Ovary (tissue), 3 donors: ENCODE measurements around the gene MAN1A1.

Source experiments
- EP300 ChIP-seq: sonication (generic); formaldehyde crosslinking; IDR thresholded peaks from one replicate; pipeline ENCODE4 v1.6.1; 2017; ENCODE audit warnings: antibody characterized with exemption
- POLR2A ChIP-seq: fragments of 450-650 bp; IDR thresholded peaks from one replicate; pipeline ENCODE4 v1.6.1; 2017; ENCODE audit warnings: antibody characterized with exemption, mild to moderate bottlenecking, moderate library complexity
- TF ChIP-seq, protein P1 (sequence below), 3 donors: fragments of 450-650 bp in 2 of 3; fragments of 200-600 bp in 1 of 3; IDR thresholded peaks; one replicate each; pipeline versions ENCODE4 v1.5.1 to v1.8.0; 2016 to 2022; ENCODE audit warnings: antibody characterized with exemption in 3 of 3, mild to moderate bottlenecking in 1 of 3
- donor health status: DM: no; HTN: no; CAD: no.

GRCh38 chr6:119243657-119244056 is 105.9 kb downstream of the MAN1A1 start:
- TF ChIP-seq, protein P1, sequence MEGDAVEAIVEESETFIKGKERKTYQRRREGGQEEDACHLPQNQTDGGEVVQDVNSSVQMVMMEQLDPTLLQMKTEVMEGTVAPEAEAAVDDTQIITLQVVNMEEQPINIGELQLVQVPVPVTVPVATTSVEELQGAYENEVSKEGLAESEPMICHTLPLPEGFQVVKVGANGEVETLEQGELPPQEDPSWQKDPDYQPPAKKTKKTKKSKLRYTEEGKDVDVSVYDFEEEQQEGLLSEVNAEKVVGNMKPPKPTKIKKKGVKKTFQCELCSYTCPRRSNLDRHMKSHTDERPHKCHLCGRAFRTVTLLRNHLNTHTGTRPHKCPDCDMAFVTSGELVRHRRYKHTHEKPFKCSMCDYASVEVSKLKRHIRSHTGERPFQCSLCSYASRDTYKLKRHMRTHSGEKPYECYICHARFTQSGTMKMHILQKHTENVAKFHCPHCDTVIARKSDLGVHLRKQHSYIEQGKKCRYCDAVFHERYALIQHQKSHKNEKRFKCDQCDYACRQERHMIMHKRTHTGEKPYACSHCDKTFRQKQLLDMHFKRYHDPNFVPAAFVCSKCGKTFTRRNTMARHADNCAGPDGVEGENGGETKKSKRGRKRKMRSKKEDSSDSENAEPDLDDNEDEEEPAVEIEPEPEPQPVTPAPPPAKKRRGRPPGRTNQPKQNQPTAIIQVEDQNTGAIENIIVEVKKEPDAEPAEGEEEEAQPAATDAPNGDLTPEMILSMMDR (IDR thresholded peaks at IDR 0.05): no peak
- TF ChIP-seq POLR2A (no peak), EP300 (no peak)
